ENCODE results near the gene BRS3. TPM values are rescaled to one million over a fixed set of nuclear protein-coding genes. Genes with fewer than 3 reads are reported as not detected.

BRS3 gene
- total and polyA plus RNA-seq, 2 experiments from 2014 or later: not detected

GRCh38 chrX:136525738-136526606, 38.2 kb downstream of the BRS3 start:
- no peaks in the 10 kb centered on the region for H3K27me3 Mint-ChIP-seq (ENCODE audit: insufficient read depth, low read depth, poor library complexity)
- no peaks in the 10 kb centered on the region for H4K20me1 ChIP-seq (replicated peaks; ENCODE audit: insufficient read depth)
- H3K9me3 Mint-ChIP-seq: no peaks in the 10 kb centered on the region
- H3K27me3 ChIP-seq (ENCODE audit: insufficient read depth): no peaks in the 10 kb centered on the region
- no peak overlapping the region for H3K27ac Mint-ChIP-seq
- H3K36me3 Mint-ChIP-seq (ENCODE audit: low read depth): no peaks in the 10 kb centered on the region
- H3K4me3 Mint-ChIP-seq: no peak overlapping the region
- no peak for TF ChIP-seq CREB1 (CRISPR knock-in tag; IDR thresholded peaks at IDR 0.05; ENCODE audit: low read depth)
- H3K27ac ChIP-seq (ENCODE audit: low read depth): no peak overlapping the region
- H3K4me2 ChIP-seq: no peak overlapping the region
- H3K4me3 ChIP-seq: no peak overlapping the region
- no peaks in the 10 kb centered on the region for H3K36me3 ChIP-seq (ENCODE audit: insufficient read depth)
- H3F3A ChIP-seq (replicated peaks; ENCODE audit: low read depth): no peaks in the 10 kb centered on the region
- DNase-seq (ENCODE audit: low spot score) (no peak), ATAC-seq (no peak)
- H3K79me2 ChIP-seq (replicated peaks; ENCODE audit: insufficient read depth): no peaks in the 10 kb centered on the region
- no peak overlapping the region for H2AFZ ChIP-seq
- H3K9me2 ChIP-seq (ENCODE audit: insufficient read depth): no peaks in the 10 kb centered on the region
- no peaks in the 10 kb centered on the region for H3K4me1 ChIP-seq (ENCODE audit: insufficient read depth)
- peaks cover 8% of the 10 kb centered on the region; the same call in 2 of the 3 replicates for H3K4me1 Mint-ChIP-seq

GRCh38 chrX:136528645-136529315, 41.0 kb downstream of the BRS3 start:
- no peak overlapping the region for H3K27ac Mint-ChIP-seq
- Histone ChIP-seq H2AFZ (no peak overlapping the region), H3K4me1 (ENCODE audit: insufficient read depth) (no peaks in the 10 kb centered on the region), H3K9me2 (ENCODE audit: insufficient read depth) (no peaks in the 10 kb centered on the region), H4K20me1 (replicated peaks; ENCODE audit: insufficient read depth) (no peaks in the 10 kb centered on the region), H3K79me2 (replicated peaks; ENCODE audit: insufficient read depth) (no peaks in the 10 kb centered on the region), H3K27me3 (ENCODE audit: insufficient read depth) (no peaks in the 10 kb centered on the region), H3K4me3 (no peak overlapping the region), H3K27ac (ENCODE audit: low read depth) (no peak overlapping the region), H3F3A (replicated peaks; ENCODE audit: low read depth) (no peaks in the 10 kb centered on the region), H3K4me2 (no peak overlapping the region), H3K36me3 (ENCODE audit: insufficient read depth) (no peaks in the 10 kb centered on the region)
- ATAC-seq (peak; percentile 78), DNase-seq (ENCODE audit: low spot score) (peak; percentile 40)
- peaks cover 8% of the 10 kb centered on the region; the same call in 2 of the 3 replicates for H3K4me1 Mint-ChIP-seq
- no peak overlapping the region for H3K4me3 Mint-ChIP-seq
- H3K36me3 Mint-ChIP-seq (ENCODE audit: low read depth): no peaks in the 10 kb centered on the region
- no peaks in the 10 kb centered on the region for H3K9me3 Mint-ChIP-seq
- peaks cover 2% of the 10 kb centered on the region for H3K27me3 Mint-ChIP-seq (ENCODE audit: insufficient read depth, low read depth, poor library complexity)
- no peak for TF ChIP-seq EZH2 (IDR thresholded peaks at IDR 0.05; ENCODE audit: low read depth, unreplicated experiment)
- no peak for TF ChIP-seq ETS1 (IDR thresholded peaks at IDR 0.05)
- TF ChIP-seq, protein P1, sequence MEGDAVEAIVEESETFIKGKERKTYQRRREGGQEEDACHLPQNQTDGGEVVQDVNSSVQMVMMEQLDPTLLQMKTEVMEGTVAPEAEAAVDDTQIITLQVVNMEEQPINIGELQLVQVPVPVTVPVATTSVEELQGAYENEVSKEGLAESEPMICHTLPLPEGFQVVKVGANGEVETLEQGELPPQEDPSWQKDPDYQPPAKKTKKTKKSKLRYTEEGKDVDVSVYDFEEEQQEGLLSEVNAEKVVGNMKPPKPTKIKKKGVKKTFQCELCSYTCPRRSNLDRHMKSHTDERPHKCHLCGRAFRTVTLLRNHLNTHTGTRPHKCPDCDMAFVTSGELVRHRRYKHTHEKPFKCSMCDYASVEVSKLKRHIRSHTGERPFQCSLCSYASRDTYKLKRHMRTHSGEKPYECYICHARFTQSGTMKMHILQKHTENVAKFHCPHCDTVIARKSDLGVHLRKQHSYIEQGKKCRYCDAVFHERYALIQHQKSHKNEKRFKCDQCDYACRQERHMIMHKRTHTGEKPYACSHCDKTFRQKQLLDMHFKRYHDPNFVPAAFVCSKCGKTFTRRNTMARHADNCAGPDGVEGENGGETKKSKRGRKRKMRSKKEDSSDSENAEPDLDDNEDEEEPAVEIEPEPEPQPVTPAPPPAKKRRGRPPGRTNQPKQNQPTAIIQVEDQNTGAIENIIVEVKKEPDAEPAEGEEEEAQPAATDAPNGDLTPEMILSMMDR (conservative IDR thresholded peaks at IDR 0.05; ENCODE audit: low read depth in 2 of 2): no peak
- TF ChIP-seq EZH2phosphoT487 (IDR thresholded peaks at IDR 0.05; ENCODE audit: unreplicated experiment): no peak
- TF ChIP-seq, protein P2, sequence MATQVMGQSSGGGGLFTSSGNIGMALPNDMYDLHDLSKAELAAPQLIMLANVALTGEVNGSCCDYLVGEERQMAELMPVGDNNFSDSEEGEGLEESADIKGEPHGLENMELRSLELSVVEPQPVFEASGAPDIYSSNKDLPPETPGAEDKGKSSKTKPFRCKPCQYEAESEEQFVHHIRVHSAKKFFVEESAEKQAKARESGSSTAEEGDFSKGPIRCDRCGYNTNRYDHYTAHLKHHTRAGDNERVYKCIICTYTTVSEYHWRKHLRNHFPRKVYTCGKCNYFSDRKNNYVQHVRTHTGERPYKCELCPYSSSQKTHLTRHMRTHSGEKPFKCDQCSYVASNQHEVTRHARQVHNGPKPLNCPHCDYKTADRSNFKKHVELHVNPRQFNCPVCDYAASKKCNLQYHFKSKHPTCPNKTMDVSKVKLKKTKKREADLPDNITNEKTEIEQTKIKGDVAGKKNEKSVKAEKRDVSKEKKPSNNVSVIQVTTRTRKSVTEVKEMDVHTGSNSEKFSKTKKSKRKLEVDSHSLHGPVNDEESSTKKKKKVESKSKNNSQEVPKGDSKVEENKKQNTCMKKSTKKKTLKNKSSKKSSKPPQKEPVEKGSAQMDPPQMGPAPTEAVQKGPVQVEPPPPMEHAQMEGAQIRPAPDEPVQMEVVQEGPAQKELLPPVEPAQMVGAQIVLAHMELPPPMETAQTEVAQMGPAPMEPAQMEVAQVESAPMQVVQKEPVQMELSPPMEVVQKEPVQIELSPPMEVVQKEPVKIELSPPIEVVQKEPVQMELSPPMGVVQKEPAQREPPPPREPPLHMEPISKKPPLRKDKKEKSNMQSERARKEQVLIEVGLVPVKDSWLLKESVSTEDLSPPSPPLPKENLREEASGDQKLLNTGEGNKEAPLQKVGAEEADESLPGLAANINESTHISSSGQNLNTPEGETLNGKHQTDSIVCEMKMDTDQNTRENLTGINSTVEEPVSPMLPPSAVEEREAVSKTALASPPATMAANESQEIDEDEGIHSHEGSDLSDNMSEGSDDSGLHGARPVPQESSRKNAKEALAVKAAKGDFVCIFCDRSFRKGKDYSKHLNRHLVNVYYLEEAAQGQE (IDR thresholded peaks at IDR 0.05; ENCODE audit: unreplicated experiment): no peak
- no peak for TF ChIP-seq NANOG (IDR thresholded peaks at IDR 0.05; ENCODE audit: borderline replicate concordance)
